SHP77 (cell line): ENCODE measurements around the gene ZBTB43.
A peak's percentile ranks its signal among the peaks of the same experiment; 100 is the strongest.

Experiments
- DNase-seq, 2 experiments: peaks; one replicate each; lab custom pipeline; 2025; lab: John Stamatoyannopoulos, UW

The ZBTB43 gene

GRCh38 chr9:126859111-126859510 lies 54.3 kb downstream of the ZBTB43 start:
- DNase-seq = no peak

GRCh38 chr9:126860077-126860756 lies 55.4 kb downstream of the ZBTB43 start, which contains the start of gene ZBTB34:
Gene ZBTB34 (plus strand): TSS chr9:126860639. CDS start chr9:126879400, 18,761 bp downstream.
- peak; percentile 38 to 53 for DNase-seq

- peak in 1 of 2 experiments; percentile 29 for DNase-seq
Measured at GRCh38 chr9:126860757-126861466, 56.1 kb downstream of the ZBTB43 start.

GRCh38 chr9:126861707-126862103 lies 56.9 kb downstream of the ZBTB43 start:
- DNase-seq = no peak

- no peak for DNase-seq
Measured at GRCh38 chr9:126862104-126862761, 57.4 kb downstream of the ZBTB43 start.

- no peak for DNase-seq
Measured at GRCh38 chr9:126864771-126865170, 59.9 kb downstream of the ZBTB43 start.

- no peak for DNase-seq
Measured at GRCh38 chr9:126869368-126869767, 64.5 kb downstream of the ZBTB43 start.

- DNase-seq = no peak
Measured at GRCh38 chr9:126872516-126872915, 67.7 kb downstream of the ZBTB43 start.

- DNase-seq = peak; percentile 20 to 25
Measured at GRCh38 chr9:126874546-126875314, 69.9 kb downstream of the ZBTB43 start.

GRCh38 chr9:126875756-126876510 lies 71.1 kb downstream of the ZBTB43 start:
- no peak for DNase-seq

- no peak for DNase-seq
Measured at GRCh38 chr9:126876531-126876930, 71.7 kb downstream of the ZBTB43 start.

GRCh38 chr9:126877418-126877817 lies 72.6 kb downstream of the ZBTB43 start:
- DNase-seq = no peak

GRCh38 chr9:126879288-126879687 lies 74.4 kb downstream of the ZBTB43 start:
- no peak for DNase-seq

GRCh38 chr9:126880226-126880946 lies 75.5 kb downstream of the ZBTB43 start:
- no peak for DNase-seq

GRCh38 chr9:126880947-126881332 lies 76.1 kb downstream of the ZBTB43 start:
- no peak for DNase-seq

GRCh38 chr9:126882746-126883145 lies 77.9 kb downstream of the ZBTB43 start:
- DNase-seq = no peak

- DNase-seq = no peak
Measured at GRCh38 chr9:126883636-126884035, 78.8 kb downstream of the ZBTB43 start.

- DNase-seq = no peak
Measured at GRCh38 chr9:126885131-126885641, 80.3 kb downstream of the ZBTB43 start.

GRCh38 chr9:126886034-126886822 lies 81.4 kb downstream of the ZBTB43 start:
- no peak for DNase-seq

- no peak for DNase-seq
Measured at GRCh38 chr9:126886897-126887296, 82.1 kb downstream of the ZBTB43 start.
